Psoas muscle (tissue), 8 donors: ENCODE measurements around the gene SPAG6. TPM values are rescaled to one million over a fixed set of nuclear protein-coding genes. Genes with fewer than 3 reads are reported as not detected.

Experiments used
- ATAC-seq, 4 donors: fragments of 200-7000 bp; cut with Tn5 transposase; one replicate each; pipeline ENCODE4 v1.9.1; 2020; ENCODE audit warnings: moderate library complexity in 3 of 4, mild to moderate bottlenecking in 2 of 4
- DNase-seq, 2 donors: peaks; one replicate each; pipeline ENCODE4 v3.0.0-alpha.2; 2020
- H3K27ac ChIP-seq: fragments of 200-600 bp; one replicate; pipeline ENCODE4 v1.8.0; 2022
- H3K27me3 ChIP-seq, 3 donors: fragments of 200-600 bp in 1 of 3; one replicate each; pipeline versions ENCODE4 v1.6.1 to v1.8.0; 2013 to 2022; ENCODE audit warnings: low read length in 2 of 3, mild to moderate bottlenecking in 2 of 3, moderate library complexity in 1 of 3; ENCODE audit not compliant: insufficient read depth in 3 of 3
- H3K36me3 ChIP-seq, 2 donors: fragments of 200-600 bp in 1 of 2; one replicate each; pipeline versions ENCODE4 v1.6.1 to v1.8.0; 2013 to 2022; ENCODE audit warnings: low read depth in 1 of 2, mild to moderate bottlenecking in 1 of 2, moderate library complexity in 1 of 2; ENCODE audit not compliant: insufficient read depth in 1 of 2
- H3K4me1 ChIP-seq: fragments of 200-600 bp; one replicate; pipeline ENCODE4 v1.8.0; 2022
- H3K4me3 ChIP-seq: fragments of 200-600 bp; one replicate; pipeline ENCODE4 v1.8.0; 2022; ENCODE audit warnings: mild to moderate bottlenecking
- H3K9me3 ChIP-seq: fragments of 200-600 bp; one replicate; pipeline ENCODE4 v1.8.0; 2022
- CTCF ChIP-seq: fragments of 200-600 bp; IDR thresholded peaks from one replicate; pipeline ENCODE4 v1.8.0; 2022; ENCODE audit warnings: antibody characterized with exemption
- whole genome bisulfite sequencing, 3 donors: extraction: QIAGEN DNeasy Blood & Tissue Kit; methylation state at CpG; one replicate each; pipeline versions ENCODE4 v1.1.6 to v1.1.7; 2013; 5-methylcytosine and 5-hydroxymethylcytosine counted together
- intact Hi-C, 2 donors: fragments of 100-400 bp; cut with DNase I; formaldehyde crosslinking; loops; one replicate each; pipeline versions ENCODE4 v1.11.0 to v1.14.2; 2022
- long read RNA-seq, 2 donors: library from polyadenylated mRNA; unstranded; transcript quantifications; one replicate each; pipeline ENCODE4 v2.0.0, GENCODE V29; 2021
- polyA plus RNA-seq, 3 donors: library from polyadenylated mRNA; stranded (reverse); fragments of 200-250 nt; gene quantifications; one replicate each; pipeline ENCODE4 v1.2.3, GENCODE V29; 2013
- total RNA-seq, 4 donors: library from RNA; stranded (reverse); fragmentation: NEBNext Ultra II Directional in 2 of 4; extraction: Animal tissue kit (Norgen Biotek cat#: 25700) in 2 of 4; gene quantifications; one replicate each; pipeline versions ENCODE4 v1.2.1 to v1.2.4, GENCODE V29; 2021 to 2023
- donor health status: healthy with polysubstance abuse.
- donor health status: DM: no; HTN: no; CAD: no; lungs with moderate emphysema.
- donor health status: Bipolar disorder and iron deficiency.
- donor health status: healthy.
- donor health status: DM: yes; HTN: yes; CAD: no.
- donor health status: DM: no; HTN: no; CAD: no.
- donor health status: DM: no; HTN: no; CAD: no.
- donor health status: DM: yes; HTN: yes; CAD: no.

The SPAG6 gene
- total RNA-seq = under 1 TPM in 1 of 4 donors, not detected in 3; 0.15 TPM
- not detected for polyA plus RNA-seq
- long read RNA-seq, donor 1 = 0 reads
- long read RNA-seq, donor 2 = 0 reads

- ATAC-seq (no peak), DNase-seq (peak; percentile 49 to 71)
- Histone ChIP-seq H3K27me3 (peaks cover 4 to 61% (median 19%) of the 10 kb centered on the region in 3 donors), H3K9me3 (no peaks in the 10 kb centered on the region), H3K36me3 (no peaks in the 10 kb centered on the region), H3K4me1 (peaks cover 10% of the 10 kb centered on the region), H3K4me3 (peak within 1 kb of the TSS; percentile 54), H3K27ac (no peak within 1 kb of the TSS)
- TF ChIP-seq CTCF = no peak
- WGBS, 3 donors = 5 to 6% (median 6%) methylated on average over 73 to 83 of the region's 83 CpGs
- intact Hi-C loops = loop anchor here (2.0 to 10.0 kb wide), 3 partner anchors 91 to 239 kb away; no protein-coding TSS in a partner anchor
Observed at GRCh38 chr10:22345301-22346095, at the start of gene SPAG6. Gene SPAG6, plus strand, starts transcription at chr10:22345496. Its CDS starts 116 bp downstream, at chr10:22345612.

DNA sequence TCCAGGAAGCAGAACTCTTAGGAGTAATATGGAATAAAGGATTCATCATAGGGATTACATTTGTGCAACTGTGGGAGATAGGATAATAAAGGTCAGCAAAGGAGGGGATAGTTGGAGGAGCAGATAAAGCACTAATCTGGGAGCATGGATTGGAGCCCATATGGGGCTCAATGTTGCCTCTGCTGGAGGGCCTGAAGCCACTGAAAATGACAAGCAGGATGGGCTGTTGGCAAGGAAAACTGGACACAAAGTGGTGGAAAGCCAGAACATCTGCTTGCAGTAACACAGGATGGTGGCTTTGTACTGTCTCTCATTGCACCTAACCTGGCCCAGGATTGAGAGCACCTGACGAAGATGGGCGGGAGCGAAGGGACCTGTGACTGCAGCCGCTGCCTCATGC lies 44.1 kb upstream of the SPAG6 start:
- 78 to 89% (median 84%) methylated on average over 4 of the region's 4 CpGs for WGBS, 3 donors
- ATAC-seq (no peak), DNase-seq (no peak)
- no peaks in the 10 kb centered on the region for H3K36me3 ChIP-seq
- no peaks in the 10 kb centered on the region for H3K27me3 ChIP-seq
- H3K4me1 ChIP-seq = no peaks in the 10 kb centered on the region
- H3K9me3 ChIP-seq = no peaks in the 10 kb centered on the region
- no peak for TF ChIP-seq CTCF
- intact Hi-C loops = loop anchor here in 1 of 2 donors (5.0 kb wide), 1 partner anchor 44 kb away; no protein-coding TSS in a partner anchor
- H3K27ac ChIP-seq = no peak overlapping the region
- H3K4me3 ChIP-seq = no peak overlapping the region

DNA sequence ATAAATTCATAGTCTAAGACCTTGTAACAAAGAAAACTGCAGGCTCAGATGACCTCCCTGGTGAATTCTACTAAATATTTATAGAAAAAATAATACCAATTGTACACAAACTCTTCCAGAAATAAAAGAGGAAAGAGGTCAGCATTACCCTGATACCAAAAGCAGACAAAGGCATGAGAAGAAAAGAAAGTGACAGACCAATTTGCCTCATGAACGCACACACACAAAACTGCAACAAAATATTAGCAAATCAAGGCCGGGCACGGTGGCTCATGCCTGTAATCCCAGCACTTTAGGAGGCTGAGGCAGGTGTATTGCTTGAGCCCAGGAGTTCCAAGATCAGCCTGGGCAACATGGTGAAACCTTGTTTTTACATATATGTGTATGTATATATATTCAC lies 41.8 kb upstream of the SPAG6 start:
- no peak overlapping the region for H3K4me3 ChIP-seq
- ATAC-seq (no peak), DNase-seq (no peak)
- no peaks in the 10 kb centered on the region for H3K27me3 ChIP-seq
- no peak for TF ChIP-seq CTCF
- H3K36me3 ChIP-seq = no peaks in the 10 kb centered on the region
- H3K9me3 ChIP-seq = no peaks in the 10 kb centered on the region
- intact Hi-C loops = loop anchor here in 1 of 2 donors (5.0 kb wide), 1 partner anchor 46 kb away; no protein-coding TSS in a partner anchor
- 82 to 90% (median 89%) methylated on average over 3 of the region's 3 CpGs for WGBS, 3 donors
- no peak overlapping the region for H3K27ac ChIP-seq
- H3K4me1 ChIP-seq = no peaks in the 10 kb centered on the region

- 89 to 93% (median 91%) methylated on average over 2 of the region's 2 CpGs for WGBS, 3 donors
- intact Hi-C loops = no loop called here
- TF ChIP-seq CTCF = no peak
Observed at GRCh38 chr10:22305721-22306120, 39.6 kb upstream of the SPAG6 start.

More at GRCh38 chr10:22305721-22306120, 39.6 kb upstream of the SPAG6 start:
- no peaks in the 10 kb centered on the region for H3K9me3 ChIP-seq
- H3K4me3 ChIP-seq = no peak overlapping the region
- H3K4me1 ChIP-seq = no peaks in the 10 kb centered on the region
- DNase-seq (no peak), ATAC-seq (no peak)
- no peaks in the 10 kb centered on the region for H3K36me3 ChIP-seq
- no peaks in the 10 kb centered on the region for H3K27me3 ChIP-seq
- no peak overlapping the region for H3K27ac ChIP-seq
